NCI-H146 treated with DMSO at 0.1 percent for 48 hours (cell line): ENCODE measurements around the gene TRIM15.
A peak's percentile ranks its signal among the peaks of the same experiment; 100 is the strongest.
"Not testable (repeated sequence)": the region's sequence is repeated elsewhere in the genome, so short reads cannot be mapped to it uniquely, and the experiment has no call there.

ENCODE experiments used
- DNase-seq: peaks from one replicate; lab custom pipeline; 2025; ENCODE audit not compliant: unreplicated experiment; lab: John Stamatoyannopoulos, UW

The TRIM15 gene

DNA sequence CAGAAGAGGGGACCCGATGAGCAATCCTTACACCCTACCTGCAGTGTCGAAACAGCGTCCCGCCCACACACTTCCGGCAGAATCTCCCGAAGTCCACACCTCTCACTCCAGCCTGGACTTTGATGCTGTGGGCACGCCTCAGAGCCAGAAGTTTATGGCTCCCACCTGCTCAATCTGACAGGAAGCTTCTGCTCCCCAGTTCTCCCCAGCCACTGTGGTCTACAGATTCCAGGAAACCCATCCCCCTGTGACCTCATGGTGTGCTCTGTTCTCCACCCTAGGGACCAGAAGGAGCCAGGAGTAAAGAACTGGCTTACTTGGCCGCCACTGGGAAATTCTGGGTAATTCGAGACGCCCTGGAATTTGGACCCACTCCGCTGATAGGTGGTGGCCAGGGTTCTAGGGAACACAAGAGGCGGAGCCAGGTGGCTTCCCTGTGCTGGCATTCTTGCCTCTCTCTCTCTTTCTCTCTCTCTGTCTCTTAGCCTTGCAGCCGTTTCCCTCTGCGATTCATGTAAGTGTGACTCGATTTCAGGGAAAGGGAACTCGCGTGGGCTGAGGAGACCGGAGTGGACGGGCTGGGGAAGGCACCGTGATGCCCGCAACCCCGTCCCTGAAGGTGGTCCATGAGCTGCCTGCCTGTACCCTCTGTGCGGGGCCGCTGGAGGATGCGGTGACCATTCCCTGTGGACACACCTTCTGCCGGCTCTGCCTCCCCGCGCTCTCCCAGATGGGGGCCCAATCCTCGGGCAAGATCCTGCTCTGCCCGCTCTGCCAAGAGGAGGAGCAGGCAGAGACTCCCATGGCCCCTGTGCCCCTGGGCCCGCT, at the start of gene TRIM15:
Gene TRIM15, plus strand, starts transcription at position 457 of the 828 bp plus-strand sequence. Its CDS starts 139 bp downstream, at position 596.
- no peak for DNase-seq

- DNase-seq: no peak
Measured at GRCh38 chr6:30113841-30114240, 49.5 kb upstream of the TRIM15 start.

DNA sequence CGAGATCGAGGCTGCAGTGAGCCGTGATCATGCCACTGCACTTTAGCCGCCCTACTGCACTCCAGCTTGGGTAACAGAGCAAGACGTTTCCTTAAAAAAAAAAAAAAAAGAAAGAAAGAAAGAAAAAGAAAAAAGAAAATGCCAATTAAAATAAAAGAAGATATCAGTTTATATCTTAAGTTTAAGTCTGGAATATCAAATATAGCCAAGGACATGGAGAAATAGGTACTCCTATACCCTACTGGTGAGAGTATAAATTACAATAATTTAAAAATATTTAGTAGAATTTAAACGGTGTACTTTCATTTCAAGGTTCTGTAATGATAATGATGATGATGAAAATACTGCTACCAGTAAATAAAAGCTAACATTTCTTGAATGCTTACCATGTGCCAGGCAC, 46.6 kb upstream of the TRIM15 start:
- no peak for DNase-seq

- not testable (repeated sequence) for DNase-seq
Measured at GRCh38 chr6:30118691-30119090, 44.7 kb upstream of the TRIM15 start.

- no peak for DNase-seq
Measured at GRCh38 chr6:30121446-30122366, 41.6 kb upstream of the TRIM15 start.

DNA sequence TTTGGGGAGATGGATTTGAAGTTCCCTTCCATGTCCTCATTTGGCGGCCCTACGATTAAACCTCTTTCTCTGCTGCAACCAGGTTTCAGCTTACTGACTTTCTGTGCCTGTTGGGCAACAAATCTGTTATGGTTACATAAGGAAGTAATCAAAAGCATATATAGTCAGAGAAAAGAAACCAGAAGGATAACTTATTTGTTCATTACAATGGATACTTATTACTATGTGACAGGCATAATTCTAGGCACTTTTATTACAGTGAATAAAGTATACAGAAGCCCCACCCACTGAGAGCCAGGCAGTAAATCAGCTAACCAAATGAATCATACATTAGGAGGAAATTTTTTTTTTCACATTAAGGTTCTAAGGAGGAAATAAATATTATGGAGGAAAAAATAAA, 40.8 kb upstream of the TRIM15 start:
- DNase-seq: no peak

DNA sequence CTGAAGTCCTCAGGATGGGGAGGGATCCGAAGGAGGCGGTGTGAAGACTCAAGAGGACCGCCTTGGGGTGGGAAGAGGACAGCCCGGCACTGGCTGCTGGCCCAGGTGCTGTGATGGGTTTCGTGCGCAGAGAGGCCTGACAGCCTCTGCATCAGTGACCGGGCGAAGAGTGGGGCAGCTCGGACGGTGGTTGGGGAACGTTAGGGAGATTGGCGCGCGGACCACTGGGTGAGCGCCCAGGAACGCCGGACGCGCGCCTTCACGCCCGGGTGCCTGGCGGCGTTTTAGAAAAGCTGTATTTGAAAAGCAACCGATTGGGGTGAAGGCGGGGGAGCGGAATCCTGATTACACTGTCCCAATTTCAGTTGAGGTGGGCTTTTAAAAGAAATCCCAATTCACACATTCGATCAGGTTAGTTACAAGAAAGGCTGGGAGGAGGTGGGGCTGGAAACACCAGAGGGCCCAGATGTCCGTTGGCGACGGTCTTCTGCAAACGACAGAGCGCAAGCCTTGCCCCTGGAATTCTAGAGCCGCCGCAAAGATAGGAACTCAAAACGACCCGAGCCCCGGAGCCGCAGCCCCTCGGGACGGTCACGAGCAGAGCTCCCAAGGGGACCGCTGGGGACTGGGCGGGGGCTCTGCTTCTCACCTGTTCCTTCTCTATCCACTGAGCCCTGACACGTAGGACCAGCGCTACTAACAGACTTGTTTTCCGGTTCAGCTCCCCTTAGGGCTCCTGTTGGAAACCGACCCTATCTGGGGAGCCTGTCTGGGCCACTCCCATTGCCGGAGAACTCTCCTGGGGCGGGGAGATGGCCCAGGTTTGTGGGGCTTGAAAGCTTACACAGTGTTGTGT, 35.9 kb upstream of the TRIM15 start:
- no peak for DNase-seq

- no peak for DNase-seq
Measured at GRCh38 chr6:30129265-30130178, 33.8 kb upstream of the TRIM15 start.

- no peak for DNase-seq
Measured at GRCh38 chr6:30130179-30130679, 33.1 kb upstream of the TRIM15 start.

GRCh38 chr6:30130887-30131862, 32.2 kb upstream of the TRIM15 start:
- DNase-seq: peak; percentile 57

DNA sequence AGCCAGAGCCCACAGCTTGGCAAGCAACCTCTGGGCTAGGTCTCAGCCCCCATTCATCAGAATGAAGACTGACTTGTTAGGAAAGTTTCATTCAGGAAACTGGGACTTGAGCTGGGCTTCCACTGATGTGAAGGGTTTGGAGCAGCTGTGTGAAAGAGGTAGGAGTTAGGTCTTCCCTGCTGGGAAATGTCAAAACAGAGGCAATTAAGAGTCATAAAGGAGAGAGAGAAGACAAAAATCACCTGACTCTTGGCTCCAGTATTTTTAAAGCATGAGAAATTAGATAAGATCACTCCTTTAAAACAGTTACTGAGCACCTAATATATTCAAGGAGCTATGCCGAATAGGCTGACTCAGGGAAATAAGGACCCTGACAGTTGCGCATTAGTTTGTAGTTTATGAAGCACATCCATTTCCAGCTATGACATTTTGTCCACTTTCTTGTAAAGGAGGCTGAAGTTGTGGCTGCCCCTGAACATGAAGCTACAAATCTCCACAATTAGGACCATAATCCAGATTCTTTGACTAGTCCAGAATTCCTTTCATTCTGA, 31.3 kb upstream of the TRIM15 start:
- no peak for DNase-seq

DNA sequence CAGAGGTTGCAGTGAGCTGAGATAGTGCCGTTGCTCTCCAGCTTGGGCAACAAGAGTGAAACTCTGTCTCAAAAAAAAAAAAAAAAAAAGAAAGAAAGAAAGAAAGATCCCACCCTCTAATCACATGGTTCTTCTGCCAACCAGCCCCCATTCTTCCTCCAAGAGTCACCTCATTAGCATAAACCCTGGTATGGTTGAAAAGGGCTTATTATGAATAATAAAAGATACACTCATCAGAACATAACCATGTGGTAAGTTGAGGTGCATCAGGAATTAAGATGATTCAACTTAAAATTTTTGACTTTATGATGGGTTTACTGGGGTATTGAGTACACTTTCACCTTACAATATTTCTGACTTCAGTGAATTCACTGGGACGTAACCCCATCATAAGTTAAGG, 28.2 kb upstream of the TRIM15 start:
- DNase-seq: no peak

- no peak for DNase-seq
Measured at GRCh38 chr6:30135757-30136156, 27.6 kb upstream of the TRIM15 start, which contains the start of gene TRIM40. Gene TRIM40, plus strand, starts transcription at chr6:30136140. Its CDS starts 897 bp downstream, at chr6:30137037.

DNA sequence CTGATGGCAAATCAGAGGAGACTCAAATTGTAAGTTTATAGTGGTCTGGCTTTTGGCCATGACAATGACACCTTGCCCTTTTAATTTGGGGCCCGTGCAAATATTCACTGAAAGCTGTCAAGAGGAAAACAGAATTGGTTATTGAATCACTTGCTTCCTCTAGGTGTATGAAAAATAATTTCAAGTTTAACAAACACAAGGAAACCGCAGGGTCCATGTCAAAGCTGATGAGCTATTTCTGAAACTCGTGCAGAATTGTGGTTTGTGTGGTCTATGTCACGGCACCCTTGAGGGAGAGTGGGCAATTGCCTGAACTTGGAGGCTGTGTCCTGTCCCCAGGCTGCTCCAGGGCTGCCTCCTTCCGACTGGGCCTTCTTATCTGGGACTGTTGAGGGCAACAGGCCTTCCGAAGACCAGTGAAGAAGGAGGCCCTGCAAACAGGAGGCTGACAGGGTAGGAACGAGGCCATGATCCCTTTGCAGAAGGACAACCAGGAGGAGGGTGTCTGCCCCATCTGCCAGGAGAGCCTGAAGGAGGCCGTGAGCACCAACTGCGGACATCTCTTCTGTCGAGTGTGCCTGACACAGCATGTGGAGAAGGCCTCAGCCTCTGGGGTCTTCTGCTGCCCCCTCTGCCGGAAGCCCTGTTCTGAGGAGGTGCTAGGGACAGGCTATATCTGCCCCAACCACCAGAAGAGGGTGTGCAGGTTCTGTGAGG, 26.6 kb upstream of the TRIM15 start:
- DNase-seq: no peak

GRCh38 chr6:30140240-30140639, 23.1 kb upstream of the TRIM15 start:
- not testable (repeated sequence) for DNase-seq

GRCh38 chr6:30142665-30143064, 20.7 kb upstream of the TRIM15 start:
- DNase-seq: no peak

DNA sequence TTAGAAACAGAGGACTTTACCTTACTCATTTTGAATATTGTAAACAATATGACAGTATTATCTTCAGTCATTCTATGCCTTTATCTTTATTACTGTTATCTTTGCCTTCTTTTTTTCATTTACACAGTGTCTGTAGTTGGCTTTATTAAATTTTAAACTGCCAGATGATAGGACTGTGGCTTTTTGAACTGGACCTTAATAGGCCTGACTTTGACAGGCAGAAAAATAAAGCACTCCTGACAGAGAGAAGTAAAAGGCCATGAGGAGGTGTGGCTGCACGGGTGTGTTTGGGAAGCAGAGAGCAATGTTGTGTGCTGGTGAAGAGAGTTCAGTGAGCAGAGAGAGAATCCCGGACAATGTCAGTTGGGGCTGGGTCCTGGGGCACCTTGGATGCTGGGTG, 19.6 kb upstream of the TRIM15 start:
- DNase-seq: no peak

DNA sequence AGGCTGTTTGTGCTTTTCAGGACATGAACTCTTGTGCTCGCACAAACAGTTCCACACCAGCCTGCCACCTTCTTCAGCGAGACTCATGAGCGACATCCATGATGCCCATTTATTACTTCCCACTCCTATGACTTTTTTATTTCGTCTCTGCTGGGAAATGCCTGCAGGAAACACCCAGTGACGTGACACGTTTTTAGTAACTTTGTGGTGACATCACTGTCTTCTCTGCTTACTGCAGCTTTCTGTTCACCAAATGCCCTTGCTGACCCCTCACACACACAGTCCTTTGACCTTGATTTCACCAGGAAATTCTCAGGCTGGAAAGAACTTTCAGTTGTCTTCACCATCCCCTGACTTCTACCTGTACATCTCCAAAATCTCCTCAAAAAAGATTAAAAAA, 18.5 kb upstream of the TRIM15 start:
- DNase-seq: no peak
